Calu3 (cell line): ENCODE results near the gene PEX11G. TPM values are rescaled to one million over a fixed set of nuclear protein-coding genes. Genes with fewer than 3 reads are reported as not detected.
A peak's percentile ranks its signal among the peaks of the same experiment; 100 is the strongest.

Experiments used
- BruUV-seq: library from RNA; stranded (reverse); fragments of 400-500 nt; replicated peaks from 2 replicates; lab custom pipeline; 2021; lab: Mats Ljungman, UMichigan
- CTCF ChIA-PET: fragments of 300-600 bp; sonication (Branson Sonifier 250); formaldehyde crosslinking; loops from one replicate; lab custom pipeline; 2022; ENCODE audit warnings: antibody characterized with exemption; lab: Charles Lee
- DNase-seq: peaks from one replicate; pipeline ENCODE4 v3.0.0; 2022
- H3K27ac Mint-ChIP-seq: one replicate; pipeline ENCODE4 v1.8.0; 2022; ENCODE audit warnings: mixed read lengths; ENCODE audit not compliant: unreplicated experiment
- H3K27me3 Mint-ChIP-seq: one replicate; pipeline ENCODE4 v1.8.0; 2022; ENCODE audit warnings: mixed read lengths; ENCODE audit not compliant: unreplicated experiment
- H3K36me3 Mint-ChIP-seq: one replicate; pipeline ENCODE4 v1.8.0; 2022; ENCODE audit warnings: mild to moderate bottlenecking, moderate library complexity, mixed read lengths; ENCODE audit not compliant: insufficient read depth, unreplicated experiment
- H3K4me1 Mint-ChIP-seq: one replicate; pipeline ENCODE4 v1.8.0; 2022; ENCODE audit warnings: mild to moderate bottlenecking, low read depth, mixed read lengths; ENCODE audit not compliant: unreplicated experiment
- H3K4me3 Mint-ChIP-seq: one replicate; pipeline ENCODE4 v1.8.0; 2022; ENCODE audit warnings: mild to moderate bottlenecking, low read depth, moderate library complexity, mixed read lengths; ENCODE audit not compliant: unreplicated experiment
- H3K9me3 Mint-ChIP-seq: one replicate; pipeline ENCODE4 v1.8.0; 2022; ENCODE audit warnings: low read depth, mixed read lengths; ENCODE audit not compliant: unreplicated experiment
- intact Hi-C: fragments of 100-400 bp; cut with micrococcal nuclease; formaldehyde crosslinking; loops from one replicate; pipeline ENCODE4 v1.10.0; 2022; ENCODE audit not compliant: unreplicated experiment
- total RNA-seq: library from RNA; stranded (reverse); gene quantifications from 2 replicates; pipeline ENCODE4 v1.2.3, GENCODE V29; 2022
- TF ChIP-seq, protein P1 (sequence below): fragments of 200-600 bp; IDR thresholded peaks from one replicate; pipeline ENCODE4 v1.8.0; 2022; ENCODE audit warnings: antibody characterized with exemption; ENCODE audit not compliant: unreplicated experiment

Gene PEX11G
- total RNA-seq, 1 experiment from 2014 or later = 1.3 TPM

DNA sequence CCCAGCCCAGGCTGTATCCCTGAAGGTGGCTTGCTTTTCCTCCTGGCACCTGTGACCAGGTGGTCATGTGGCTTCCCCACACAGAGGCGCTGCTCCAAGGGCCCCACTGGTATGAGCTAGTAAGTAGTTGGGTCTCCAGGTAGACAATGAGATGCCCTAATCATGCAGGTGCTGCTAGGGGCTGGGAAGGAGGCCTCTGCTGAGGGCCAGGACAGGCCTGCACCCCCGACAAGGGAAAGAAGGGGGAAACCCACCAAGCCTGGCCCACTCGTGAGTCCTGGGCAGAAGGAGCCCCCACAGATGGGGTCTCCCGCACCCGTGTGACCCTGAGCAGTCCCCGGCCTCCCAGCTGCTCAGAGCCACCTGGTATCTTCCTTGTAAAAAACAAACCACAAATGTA is 13.2 kb downstream of the PEX11G start:
- Mint-ChIP-seq H3K4me1 (no peaks in the 10 kb centered on the region), H3K27ac (no peak overlapping the region), H3K36me3 (peaks cover 28% of the 10 kb centered on the region), H3K9me3 (no peaks in the 10 kb centered on the region), H3K4me3 (no peak overlapping the region), H3K27me3 (no peaks in the 10 kb centered on the region)
- intact Hi-C loops = no loop called here
- CTCF ChIA-PET = no interaction called here
- BruUV-seq = no TSS peak
- TF ChIP-seq, protein P1, sequence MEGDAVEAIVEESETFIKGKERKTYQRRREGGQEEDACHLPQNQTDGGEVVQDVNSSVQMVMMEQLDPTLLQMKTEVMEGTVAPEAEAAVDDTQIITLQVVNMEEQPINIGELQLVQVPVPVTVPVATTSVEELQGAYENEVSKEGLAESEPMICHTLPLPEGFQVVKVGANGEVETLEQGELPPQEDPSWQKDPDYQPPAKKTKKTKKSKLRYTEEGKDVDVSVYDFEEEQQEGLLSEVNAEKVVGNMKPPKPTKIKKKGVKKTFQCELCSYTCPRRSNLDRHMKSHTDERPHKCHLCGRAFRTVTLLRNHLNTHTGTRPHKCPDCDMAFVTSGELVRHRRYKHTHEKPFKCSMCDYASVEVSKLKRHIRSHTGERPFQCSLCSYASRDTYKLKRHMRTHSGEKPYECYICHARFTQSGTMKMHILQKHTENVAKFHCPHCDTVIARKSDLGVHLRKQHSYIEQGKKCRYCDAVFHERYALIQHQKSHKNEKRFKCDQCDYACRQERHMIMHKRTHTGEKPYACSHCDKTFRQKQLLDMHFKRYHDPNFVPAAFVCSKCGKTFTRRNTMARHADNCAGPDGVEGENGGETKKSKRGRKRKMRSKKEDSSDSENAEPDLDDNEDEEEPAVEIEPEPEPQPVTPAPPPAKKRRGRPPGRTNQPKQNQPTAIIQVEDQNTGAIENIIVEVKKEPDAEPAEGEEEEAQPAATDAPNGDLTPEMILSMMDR = no peak
- no peak for DNase-seq

DNA sequence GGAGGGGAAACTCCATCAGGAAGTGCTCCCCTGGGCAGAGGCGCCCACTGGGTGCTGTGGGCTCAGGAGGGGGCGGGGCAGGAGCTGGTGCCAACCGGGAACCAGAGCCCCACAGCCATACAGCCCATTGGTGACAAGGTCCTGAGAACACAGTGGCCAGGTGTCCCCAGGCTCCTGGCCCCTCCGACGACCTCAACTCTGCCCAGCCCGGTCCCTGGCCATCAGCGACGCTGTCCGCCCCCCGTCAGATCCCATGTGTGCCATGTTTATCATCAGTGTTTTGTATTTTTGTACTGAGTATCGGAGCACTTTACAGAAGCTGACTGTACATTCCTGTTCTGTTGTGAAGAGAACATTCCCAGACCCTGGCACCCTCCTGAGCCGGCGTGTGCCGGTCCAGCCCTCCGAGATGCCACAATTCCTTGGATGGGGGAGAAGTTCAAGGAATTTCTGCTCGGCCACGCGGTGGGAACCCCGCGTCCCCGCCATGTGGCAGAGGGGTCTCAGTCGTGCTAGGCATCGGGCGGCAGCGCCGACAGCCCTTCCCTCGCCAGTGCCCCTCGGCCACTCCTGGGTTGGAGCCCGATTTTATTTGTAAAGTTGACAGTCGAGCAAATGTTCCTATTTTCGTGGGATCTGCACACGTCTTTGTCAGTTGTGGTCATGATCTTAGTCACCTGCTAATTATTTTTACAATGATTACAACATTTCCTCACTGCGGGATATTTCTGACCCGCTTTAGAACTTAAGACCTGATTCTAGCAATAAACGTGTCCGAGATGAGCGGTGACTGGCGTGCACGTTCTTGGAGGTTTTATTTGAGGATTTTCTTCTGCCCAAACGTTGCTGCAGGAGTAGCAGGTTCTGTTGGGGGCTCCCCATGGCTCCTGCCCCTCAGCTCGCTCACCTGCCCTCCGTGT is 16.9 kb downstream of the PEX11G start:
- Mint-ChIP-seq H3K4me1 (no peaks in the 10 kb centered on the region), H3K4me3 (no peak overlapping the region), H3K9me3 (no peaks in the 10 kb centered on the region), H3K36me3 (peaks cover 16% of the 10 kb centered on the region), H3K27me3 (no peaks in the 10 kb centered on the region), H3K27ac (no peak overlapping the region)
- intact Hi-C loops = no loop called here
- TF ChIP-seq, protein P1 = no peak
- DNase-seq = no peak
- CTCF ChIA-PET = no interaction called here
- no TSS peak for BruUV-seq

DNA sequence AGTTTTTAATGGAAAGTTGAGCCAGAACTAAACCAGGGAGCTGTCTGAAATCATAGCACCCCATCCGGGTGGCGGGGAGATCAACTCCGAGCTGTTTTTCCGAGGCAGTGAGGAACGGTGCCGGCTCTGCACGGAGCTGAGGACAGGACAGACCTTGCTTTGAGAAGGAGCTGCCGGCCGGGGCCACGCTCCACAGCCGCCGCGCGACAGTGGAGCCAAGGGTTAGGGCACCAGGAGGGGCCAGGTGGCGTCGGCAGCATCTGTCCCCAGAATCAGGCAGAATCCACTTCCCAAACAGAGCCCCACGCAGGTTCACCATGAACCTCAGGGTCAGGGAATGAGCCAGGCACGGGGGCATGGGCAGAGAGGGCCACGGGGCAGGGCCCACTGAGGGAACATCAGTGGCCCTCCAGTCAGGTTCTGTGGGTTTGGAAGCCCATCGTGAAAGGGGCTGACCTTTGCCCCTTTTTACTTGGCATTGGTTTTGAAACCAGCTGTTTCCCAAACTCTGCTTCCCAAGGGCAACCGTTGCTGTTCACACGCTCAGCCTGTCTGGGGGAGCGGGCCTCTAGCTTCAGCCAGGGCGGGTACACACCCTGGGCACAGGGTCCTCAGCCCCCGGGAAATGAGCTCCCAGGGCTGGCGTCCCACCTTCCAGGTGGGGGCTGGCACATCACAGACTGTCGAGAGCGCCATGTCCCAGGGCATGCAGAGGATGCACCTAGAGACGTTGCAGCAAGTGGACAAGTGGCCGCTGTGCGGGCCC is 18.1 kb downstream of the PEX11G start:
- Mint-ChIP-seq H3K36me3 (peaks cover 13% of the 10 kb centered on the region), H3K9me3 (no peaks in the 10 kb centered on the region), H3K4me1 (no peaks in the 10 kb centered on the region), H3K4me3 (no peak overlapping the region), H3K27me3 (no peaks in the 10 kb centered on the region), H3K27ac (no peak overlapping the region)
- BruUV-seq = TSS peak; percentile 23
- TF ChIP-seq, protein P1 = no peak
- intact Hi-C loops = no loop called here
- no peak for DNase-seq
- CTCF ChIA-PET = no interaction called here

DNA sequence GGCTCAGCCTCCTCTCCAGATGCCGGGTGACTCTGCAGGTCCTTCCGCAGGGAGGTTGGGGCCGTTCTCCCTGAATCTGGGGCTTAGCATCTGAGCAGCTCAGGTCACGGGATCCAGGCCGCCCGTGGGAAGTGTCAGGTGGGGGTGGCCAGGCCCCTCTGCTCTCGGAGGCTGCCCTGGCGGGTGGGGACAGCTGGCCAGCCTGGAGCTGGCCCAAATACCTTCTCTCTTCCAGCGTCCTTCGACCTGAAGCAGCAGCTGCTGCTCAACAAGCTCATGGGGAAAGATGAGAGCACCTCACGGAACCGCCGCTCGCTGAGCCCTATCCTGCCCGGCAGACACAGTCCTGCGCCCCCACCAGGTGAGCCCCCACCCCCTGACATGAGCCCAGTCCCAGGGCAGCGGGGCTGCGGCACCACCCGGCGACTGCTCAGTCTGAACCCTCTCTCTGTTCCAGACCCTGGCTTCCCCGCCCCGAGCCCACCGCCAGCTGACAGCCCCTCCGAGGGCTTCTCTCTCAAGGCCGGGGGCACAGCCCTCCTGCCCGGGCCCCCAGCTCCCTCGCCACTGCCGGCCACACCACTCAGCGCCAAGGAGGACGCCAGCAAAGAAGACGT is 19.1 kb downstream of the PEX11G start:
- no peaks in the 10 kb centered on the region for H3K27me3 Mint-ChIP-seq
- TF ChIP-seq, protein P1 = no peak
- no peak overlapping the region for H3K27ac Mint-ChIP-seq
- H3K9me3 Mint-ChIP-seq = no peaks in the 10 kb centered on the region
- no peak for DNase-seq
- H3K4me3 Mint-ChIP-seq = no peak overlapping the region
- BruUV-seq = no TSS peak
- intact Hi-C loops = no loop called here
- peaks cover 13% of the 10 kb centered on the region for H3K36me3 Mint-ChIP-seq
- H3K4me1 Mint-ChIP-seq = no peaks in the 10 kb centered on the region
- CTCF ChIA-PET = no interaction called here
